BLaER1 treated with 17β-estradiol and CSF1 and Interleukin-3, amounts not matched to agents 10 nM and 100 nM (cell line): ENCODE measurements around the gene ROR2.
"Not testable (repeated sequence)": the region's sequence is repeated elsewhere in the genome, so short reads cannot be mapped to it uniquely, and the experiment has no call there.

Experiments
- H3K27ac ChIP-seq, 11 experiments: shearing (Covaris generic); formaldehyde crosslinking; 2 replicates each; pipeline ENCODE4 v1.8.1; 2022
- H3K27me3 ChIP-seq, 11 experiments: shearing (Covaris generic); formaldehyde crosslinking; 2 replicates each; pipeline ENCODE4 v1.8.1; 2022
- H3K36me3 ChIP-seq, 11 experiments: shearing (Covaris generic); formaldehyde crosslinking; 2 replicates each; pipeline ENCODE4 v1.8.1; 2022
- H3K4me1 ChIP-seq, 10 experiments: shearing (Covaris generic); formaldehyde crosslinking; 2 replicates each; pipeline ENCODE4 v1.8.1; 2022
- H3K4me2 ChIP-seq, 11 experiments: shearing (Covaris generic); formaldehyde crosslinking; 2 replicates each; pipeline ENCODE4 v1.8.1; 2022
- H3K4me3 ChIP-seq, 10 experiments: shearing (Covaris generic); formaldehyde crosslinking; 2 replicates each; pipeline ENCODE4 v1.8.1; 2022
- H3K9ac ChIP-seq, 11 experiments: shearing (Covaris generic); formaldehyde crosslinking; 2 replicates each; pipeline ENCODE4 v1.8.1; 2022
- H3K9me3 ChIP-seq, 11 experiments: shearing (Covaris generic); formaldehyde crosslinking; replicated peaks in 1 of 11; 2 replicates each; pipeline ENCODE4 v1.8.1; 2022
- H4K20me1 ChIP-seq, 11 experiments: shearing (Covaris generic); formaldehyde crosslinking; 2 replicates each; pipeline ENCODE4 v1.8.1; 2022
- Cebpa-rat ChIP-seq, 11 experiments: shearing (Covaris generic); IDR thresholded peaks; 2 replicates each; pipeline ENCODE4 v1.8.1; 2022

The ROR2 gene

DNA sequence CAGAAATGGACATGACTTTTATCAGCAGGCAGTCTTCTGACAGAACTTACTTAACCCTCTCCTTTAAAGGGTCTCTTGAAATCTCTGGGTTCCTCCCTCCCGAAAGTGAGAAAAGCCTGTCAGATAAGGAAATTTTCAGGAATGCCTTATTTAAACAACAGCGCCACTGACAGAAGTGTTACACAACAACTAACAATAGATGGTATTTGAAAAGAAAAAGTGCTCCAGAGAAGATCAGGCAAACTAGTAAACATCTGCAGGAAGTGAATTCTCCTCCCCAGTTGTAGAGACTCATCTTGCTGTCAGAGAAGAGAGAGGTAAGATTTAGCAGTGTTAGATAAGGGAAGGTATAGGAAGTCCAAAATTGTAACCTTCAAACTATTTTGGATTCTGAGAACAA is 419.2 kb downstream of the ROR2 start:
- H3K9me3 ChIP-seq, result peaks cover 0 to 11% (median 0%) of the 10 kb centered on the region in 11 experiments; a peak in 4 of 22 replicates
- peaks cover 6 to 18% (median 12%) of the 10 kb centered on the region in 10 experiments; a peak in 15 of 20 replicates for H3K4me1 ChIP-seq
- H4K20me1 ChIP-seq, result no peaks in the 10 kb centered on the region
- H3K4me2 ChIP-seq, result no peak overlapping the region
- H3K27ac ChIP-seq, result no peak overlapping the region
- no peaks in the 10 kb centered on the region for H3K36me3 ChIP-seq
- no peak overlapping the region for H3K4me3 ChIP-seq
- TF ChIP-seq Cebpa-rat (IDR thresholded peaks at IDR 0.05), result no peak
- no peaks in the 10 kb centered on the region for H3K27me3 ChIP-seq
- no peak overlapping the region for H3K9ac ChIP-seq

DNA sequence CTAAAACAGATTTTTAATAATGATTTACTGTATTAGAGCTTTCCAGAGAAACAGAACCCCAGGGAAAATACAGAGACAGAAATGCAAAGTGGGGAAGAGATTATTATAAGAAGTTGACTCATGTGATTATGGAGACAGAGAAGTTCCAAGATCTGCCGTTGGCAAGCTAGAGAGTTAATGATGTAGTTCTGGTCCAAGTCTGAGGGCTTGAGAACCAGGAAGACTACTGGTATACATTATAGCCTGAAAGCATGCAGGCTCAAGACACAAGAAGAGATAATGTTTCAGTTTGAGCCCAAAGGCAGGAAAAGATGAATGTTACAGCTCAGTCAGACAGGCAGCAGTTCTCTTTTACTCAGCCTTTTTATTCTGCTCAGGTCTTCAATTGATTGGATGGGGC is 427.5 kb downstream of the ROR2 start:
- Histone ChIP-seq H3K27ac (no peak overlapping the region), H3K9me3 (peaks cover 0 to 23% (median 4%) of the 10 kb centered on the region in 11 experiments; a peak in 16 of 22 replicates), H3K9ac (no peak overlapping the region), H3K4me1 (no peaks in the 10 kb centered on the region), H3K4me3 (no peak overlapping the region), H3K36me3 (no peaks in the 10 kb centered on the region), H4K20me1 (no peaks in the 10 kb centered on the region), H3K27me3 (no peaks in the 10 kb centered on the region), H3K4me2 (no peak overlapping the region)
- TF ChIP-seq Cebpa-rat (IDR thresholded peaks at IDR 0.05), result no peak

DNA sequence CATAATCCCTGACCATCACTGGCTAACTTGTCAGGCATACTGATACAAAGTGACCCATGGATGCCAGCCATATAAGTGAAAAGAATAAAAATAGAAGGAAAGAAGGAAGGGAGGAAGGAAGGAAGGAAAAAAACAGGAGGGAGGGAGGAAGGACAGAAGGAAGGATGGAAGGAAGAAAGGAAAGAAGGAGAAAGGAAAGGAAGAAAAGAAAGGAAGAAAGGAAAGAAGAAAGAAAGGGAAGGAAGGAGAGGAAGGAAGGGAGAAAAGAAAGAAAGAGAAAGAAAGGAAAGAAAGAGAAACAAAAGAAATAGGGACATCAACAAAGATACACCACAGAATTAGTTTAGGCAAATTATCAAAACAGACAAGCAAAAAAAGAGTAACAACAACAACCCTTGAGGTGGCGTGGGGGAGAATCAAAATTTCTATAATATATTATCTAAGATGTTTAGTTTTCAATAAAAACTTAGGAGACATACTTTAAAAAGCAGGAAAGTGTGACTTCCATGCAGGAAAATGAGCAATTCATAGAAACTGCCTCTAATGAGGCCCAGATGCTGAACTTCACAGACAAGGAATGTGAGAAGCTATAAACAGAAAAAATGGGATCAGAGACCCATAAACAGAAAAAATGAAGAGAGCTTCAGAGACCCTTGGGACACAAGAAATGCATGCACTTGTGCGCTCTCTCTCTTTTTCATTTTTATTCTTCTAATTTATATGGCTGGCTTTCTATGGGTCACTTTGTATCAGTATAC is 430.3 kb downstream of the ROR2 start:
- no peak overlapping the region for H3K4me3 ChIP-seq
- peaks cover 0 to 22% (median 11%) of the 10 kb centered on the region in 11 experiments; a peak in 17 of 22 replicates for H3K9me3 ChIP-seq
- no peak overlapping the region for H3K4me2 ChIP-seq
- no peak overlapping the region for H3K27ac ChIP-seq
- TF ChIP-seq Cebpa-rat (IDR thresholded peaks at IDR 0.05), result no peak
- no peaks in the 10 kb centered on the region for H3K36me3 ChIP-seq
- H3K27me3 ChIP-seq, result no peaks in the 10 kb centered on the region
- no peaks in the 10 kb centered on the region for H4K20me1 ChIP-seq
- no peaks in the 10 kb centered on the region for H3K4me1 ChIP-seq
- H3K9ac ChIP-seq, result no peak overlapping the region

DNA sequence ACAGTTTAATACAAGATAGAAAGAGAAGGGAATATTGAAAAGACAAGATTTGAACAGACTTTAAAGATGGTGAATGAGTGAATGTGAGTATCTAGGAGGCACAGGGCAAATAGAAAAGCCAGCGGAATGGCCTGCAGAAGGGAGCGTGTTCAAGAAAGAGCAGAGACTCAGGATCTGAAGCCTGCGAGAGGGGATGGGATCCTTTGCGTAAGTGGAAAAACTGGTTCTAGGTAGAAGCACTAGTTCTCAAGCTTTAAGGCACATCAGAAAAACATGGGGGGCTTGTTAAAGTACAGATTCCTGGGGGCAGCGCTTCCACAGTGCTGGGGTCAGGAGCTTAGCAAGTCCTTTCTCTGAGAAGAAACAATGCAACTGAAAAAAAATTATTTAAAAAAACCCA is 431.6 kb downstream of the ROR2 start:
- Histone ChIP-seq H3K27ac (no peak overlapping the region), H3K9ac (no peak overlapping the region), H4K20me1 (no peaks in the 10 kb centered on the region)

DNA sequence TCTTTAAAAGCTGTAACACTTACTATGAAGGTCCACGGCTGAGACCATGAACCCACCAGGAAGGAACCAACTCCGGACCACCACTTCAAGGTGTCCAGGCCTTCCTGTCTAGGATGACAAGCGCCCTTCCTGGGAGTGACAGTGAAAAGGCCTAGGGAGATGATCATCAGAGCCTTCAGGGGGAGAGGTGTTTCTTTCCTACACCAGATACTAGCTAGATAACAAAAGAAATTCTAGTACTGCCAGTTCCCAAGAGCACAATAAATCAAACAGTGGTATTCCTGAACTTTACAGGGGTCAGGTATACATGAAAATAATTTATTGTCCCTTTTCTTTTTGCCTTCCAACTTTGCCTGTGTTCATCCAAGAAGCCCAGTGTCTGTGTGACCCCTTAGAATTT is 432.2 kb downstream of the ROR2 start:
- peaks cover 0 to 23% (median 16%) of the 10 kb centered on the region in 11 experiments; a peak in 17 of 22 replicates for H3K9me3 ChIP-seq
- H3K36me3 ChIP-seq, result no peaks in the 10 kb centered on the region
- H3K4me3 ChIP-seq, result no peak overlapping the region
- H3K4me2 ChIP-seq, result no peak overlapping the region
- H3K27ac ChIP-seq, result no peak overlapping the region
- TF ChIP-seq Cebpa-rat (IDR thresholded peaks at IDR 0.05), result no peak
- no peaks in the 10 kb centered on the region for H4K20me1 ChIP-seq
- no peaks in the 10 kb centered on the region for H3K27me3 ChIP-seq
- no peak overlapping the region for H3K9ac ChIP-seq
- peaks cover 0 to 8% (median 0%) of the 10 kb centered on the region in 10 experiments; a peak in 1 of 20 replicates for H3K4me1 ChIP-seq

More for the DNA sequence above, 431.6 kb downstream of the ROR2 start:
- Histone ChIP-seq H3K27me3 (no peaks in the 10 kb centered on the region), H3K4me2 (no peak overlapping the region), H3K4me1 (peaks cover 0 to 8% (median 0%) of the 10 kb centered on the region in 10 experiments; a peak in 1 of 20 replicates), H3K4me3 (no peak overlapping the region), H3K36me3 (no peaks in the 10 kb centered on the region), H3K9me3 (peaks cover 0 to 22% (median 11%) of the 10 kb centered on the region in 11 experiments; a peak in 17 of 22 replicates)
- no peak for TF ChIP-seq Cebpa-rat (IDR thresholded peaks at IDR 0.05)

DNA sequence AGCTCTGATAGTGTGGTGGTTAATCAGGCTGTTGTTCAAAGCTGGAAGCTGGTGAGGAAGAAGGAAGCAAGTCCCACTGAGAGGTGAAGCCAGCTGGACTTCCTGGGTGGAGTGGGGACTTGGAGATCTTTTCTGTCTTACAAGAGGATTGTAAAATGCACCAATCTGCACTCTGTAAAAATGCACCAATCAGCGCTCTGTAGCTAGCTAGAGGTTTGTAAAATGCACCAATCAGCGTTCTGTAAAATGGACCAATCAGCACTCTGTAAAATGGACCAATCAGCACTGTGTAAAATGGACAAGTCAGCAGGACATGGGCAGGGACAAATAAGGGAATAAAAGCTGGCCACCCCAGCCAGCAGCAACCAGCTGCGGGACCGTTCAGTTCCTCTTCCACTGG is 432.7 kb downstream of the ROR2 start:
- not testable (repeated sequence) for H3K4me2 ChIP-seq, H3K4me1 ChIP-seq, H3K27ac ChIP-seq, H3K27me3 ChIP-seq, H3K4me3 ChIP-seq, H3K36me3 ChIP-seq, H3K9ac ChIP-seq, H4K20me1 ChIP-seq
- peaks cover 3 to 28% (median 20%) of the 10 kb centered on the region in 11 experiments; a peak in 21 of 22 replicates for H3K9me3 ChIP-seq

DNA sequence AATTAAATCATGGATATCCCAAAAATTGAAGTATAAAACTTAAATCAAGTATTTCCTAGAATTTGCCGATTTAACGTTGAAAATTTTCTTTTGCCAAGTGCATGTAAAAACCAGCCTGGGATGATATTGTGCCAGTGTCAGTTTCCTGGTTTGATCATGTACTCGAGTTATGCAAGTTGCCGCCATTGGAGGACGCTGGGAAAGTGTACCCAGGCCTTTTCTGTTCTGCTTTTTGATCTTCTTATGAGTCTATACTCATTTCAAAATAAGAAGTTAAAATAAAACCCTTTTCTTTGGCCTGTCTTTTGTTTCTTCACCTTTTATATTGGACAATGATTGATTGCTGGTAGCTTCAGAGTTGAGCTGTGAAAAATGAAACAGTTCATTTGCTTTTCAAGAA is 433.3 kb downstream of the ROR2 start:
- Histone ChIP-seq H3K27me3 (no peaks in the 10 kb centered on the region), H3K4me1 (peaks cover 0 to 8% (median 0%) of the 10 kb centered on the region in 10 experiments; a peak in 1 of 20 replicates), H4K20me1 (no peaks in the 10 kb centered on the region), H3K4me3 (no peak overlapping the region), H3K4me2 (no peak overlapping the region), H3K9ac (no peak overlapping the region), H3K36me3 (no peaks in the 10 kb centered on the region), H3K27ac (no peak overlapping the region), H3K9me3 (peaks cover 8 to 33% (median 26%) of the 10 kb centered on the region in 11 experiments; a peak in 21 of 22 replicates)
- no peak for TF ChIP-seq Cebpa-rat (IDR thresholded peaks at IDR 0.05)

DNA sequence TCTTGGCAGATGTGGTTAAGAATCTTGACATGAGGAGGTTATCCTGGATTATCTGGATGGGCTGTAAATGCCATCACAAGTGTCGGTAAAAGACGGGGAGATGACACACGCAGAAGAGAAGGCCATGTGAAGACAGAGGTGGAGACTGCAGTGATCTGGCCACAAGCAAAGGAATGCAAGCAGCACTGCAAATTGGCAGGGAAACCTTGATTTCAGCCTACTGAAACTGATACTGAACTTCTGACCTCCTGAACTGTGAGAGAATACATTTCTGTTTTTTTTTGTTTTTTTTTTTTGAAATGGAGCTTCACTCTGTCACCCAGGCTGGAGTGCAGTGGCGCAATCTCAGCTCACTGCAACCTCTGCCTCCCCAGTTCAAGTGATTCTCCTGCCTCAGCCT is 433.9 kb downstream of the ROR2 start:
- Histone ChIP-seq H4K20me1 (no peaks in the 10 kb centered on the region), H3K36me3 (no peaks in the 10 kb centered on the region), H3K9me3 (peaks cover 15 to 40% (median 28%) of the 10 kb centered on the region in 11 experiments; a peak in 21 of 22 replicates), H3K4me2 (no peak overlapping the region), H3K4me1 (peaks cover 0 to 8% (median 0%) of the 10 kb centered on the region in 10 experiments; a peak in 1 of 20 replicates), H3K9ac (no peak overlapping the region), H3K27me3 (no peaks in the 10 kb centered on the region), H3K4me3 (no peak overlapping the region), H3K27ac (no peak overlapping the region)
- no peak for TF ChIP-seq Cebpa-rat (IDR thresholded peaks at IDR 0.05)

DNA sequence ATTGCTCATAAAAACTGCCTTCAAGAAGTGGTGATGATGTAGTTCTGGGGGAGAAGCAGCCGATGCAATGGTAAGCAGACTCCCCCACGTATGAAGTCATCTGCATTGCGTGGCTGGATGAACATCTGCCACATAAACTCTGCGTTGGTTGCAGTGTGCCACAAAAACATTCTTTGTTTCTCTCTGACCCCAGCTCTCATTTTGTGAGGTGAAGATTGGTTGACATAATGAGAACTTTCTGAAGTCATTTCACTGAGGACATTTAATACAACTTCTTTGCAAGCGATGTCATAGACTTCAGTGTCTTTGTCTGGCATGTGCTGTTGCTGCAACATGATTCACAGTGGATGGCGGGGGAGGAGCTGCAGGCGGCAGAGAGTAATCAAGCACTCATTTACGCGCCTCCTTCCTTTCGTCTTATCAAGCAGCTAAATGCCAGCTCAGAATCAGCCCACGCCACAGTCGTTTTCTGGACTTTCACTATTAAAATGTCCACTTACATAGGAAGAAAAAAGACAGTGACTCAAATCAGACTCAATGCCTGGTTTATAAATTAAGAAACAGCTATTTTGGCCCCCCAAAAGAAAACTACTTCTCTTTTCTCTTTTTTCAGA is 434.8 kb downstream of the ROR2 start:
- no peak overlapping the region for H3K4me3 ChIP-seq

More for the DNA sequence above, 434.8 kb downstream of the ROR2 start:
- Histone ChIP-seq H3K36me3 (no peaks in the 10 kb centered on the region), H3K4me1 (peaks cover 0 to 8% (median 0%) of the 10 kb centered on the region in 10 experiments; a peak in 1 of 20 replicates), H3K27ac (no peak overlapping the region), H3K9ac (no peak overlapping the region), H3K4me2 (no peak overlapping the region), H3K27me3 (no peaks in the 10 kb centered on the region), H4K20me1 (no peaks in the 10 kb centered on the region), H3K9me3 (peaks cover 15 to 45% (median 28%) of the 10 kb centered on the region in 11 experiments; a peak in 21 of 22 replicates)
- no peak for TF ChIP-seq Cebpa-rat (IDR thresholded peaks at IDR 0.05)
